Activated T-cell treated with anti-CD3 and anti-CD28 coated beads, Interleukin-2, amount 50 U/mL, for 48 hours (primary cell): ENCODE results near the gene STAB1.
"Not testable (repeated sequence)": the region's sequence is repeated elsewhere in the genome, so short reads cannot be mapped to it uniquely, and the experiment has no call there.

Experiments
- DNase-seq, 2 experiments: peaks; one replicate each; pipeline ENCODE4 v3.0.0-alpha.2; 2020

Gene STAB1

GRCh38 chr3:52525680-52526561 is 30.8 kb downstream of the STAB1 start:
- no peak for DNase-seq

GRCh38 chr3:52526671-52527038 is 31.5 kb downstream of the STAB1 start:
- DNase-seq = not testable (repeated sequence)

GRCh38 chr3:52527039-52527731 is 32.0 kb downstream of the STAB1 start:
- no peak for DNase-seq

- DNase-seq = no peak
Measured at GRCh38 chr3:52527732-52528585, 32.8 kb downstream of the STAB1 start.

GRCh38 chr3:52528586-52529375 is 33.6 kb downstream of the STAB1 start:
- no peak for DNase-seq

GRCh38 chr3:52529376-52530333 is 34.5 kb downstream of the STAB1 start:
- DNase-seq = no peak

- DNase-seq = no peak
Measured at GRCh38 chr3:52530918-52531826, 36.0 kb downstream of the STAB1 start.

- DNase-seq = no peak
Measured at GRCh38 chr3:52531860-52532516, 36.9 kb downstream of the STAB1 start.

- peak; percentile 49 to 53 for DNase-seq
Measured at GRCh38 chr3:52532517-52532837, 37.3 kb downstream of the STAB1 start.

GRCh38 chr3:52532838-52533622 is 37.9 kb downstream of the STAB1 start:
- peak; percentile 45 to 56 for DNase-seq

- DNase-seq = peak; percentile 76 to 82
Measured at GRCh38 chr3:52533623-52534280, 38.6 kb downstream of the STAB1 start, which contains the start of gene NT5DC2. Gene NT5DC2 (minus strand): TSS chr3:52533857. CDS start chr3:52533737, 120 bp downstream.

- DNase-seq = no peak
Measured at GRCh38 chr3:52534281-52535183, 39.4 kb downstream of the STAB1 start.

- no peak for DNase-seq
Measured at GRCh38 chr3:52535411-52536111, 40.4 kb downstream of the STAB1 start.

GRCh38 chr3:52536112-52536368 is 40.9 kb downstream of the STAB1 start:
- no peak for DNase-seq

GRCh38 chr3:52536369-52537164 is 41.4 kb downstream of the STAB1 start, which contains the start of gene UQCC5:
Gene UQCC5 (plus strand): TSS chr3:52536605. CDS start chr3:52536756, 151 bp downstream.
- peak; percentile 97 to 99 for DNase-seq
